ENCODE measurements around the gene TRIM66.

TRIM66 gene

DNA sequence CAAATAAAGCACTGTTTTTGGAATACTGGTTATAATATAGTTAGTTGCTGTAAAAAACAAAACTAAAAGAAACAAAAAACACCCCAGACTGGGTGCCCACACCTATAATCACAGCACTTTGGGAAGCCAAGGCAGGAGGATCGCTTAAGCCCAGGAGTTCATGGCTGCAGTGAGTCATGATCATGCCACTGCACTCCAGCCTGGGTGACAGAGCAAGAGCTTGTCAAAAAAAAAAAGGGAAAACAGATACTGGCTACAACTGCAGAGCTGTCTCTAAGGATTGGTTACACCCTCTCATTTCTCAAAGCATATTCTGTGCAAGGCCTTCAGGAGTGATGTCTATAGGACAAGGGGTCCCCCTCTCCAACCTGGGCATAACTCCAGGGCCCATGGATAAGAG is 73.8 kb downstream of the TRIM66 start:
- Histone ChIP-seq H3K27me3 (ENCODE audit: insufficient read depth, low read length, poor library complexity, severe bottlenecking) (no peaks in the 10 kb centered on the region), H3K9me3 (ENCODE audit: insufficient read depth, low read depth, low read length) (no peaks in the 10 kb centered on the region), H3K79me2 (ENCODE audit: insufficient read depth, low read length) (no peaks in the 10 kb centered on the region), H3K9ac (ENCODE audit: low read depth, low read length, poor library complexity, severe bottlenecking) (no peak overlapping the region), H3K4me2 (ENCODE audit: low read depth, low read length, poor library complexity, severe bottlenecking) (no peak overlapping the region), H4K20me1 (ENCODE audit: insufficient read depth, low read length, poor library complexity, severe bottlenecking) (no peaks in the 10 kb centered on the region), H3K4me1 (ENCODE audit: insufficient read depth, low read length, poor library complexity, severe bottlenecking) (peaks cover 19% of the 10 kb centered on the region), H3K9me2 (replicated peaks; ENCODE audit: low read depth, low read length) (no peaks in the 10 kb centered on the region), H3F3A (ENCODE audit: low read depth) (no peaks in the 10 kb centered on the region), H3K36me3 (ENCODE audit: insufficient read depth, low read length) (no peaks in the 10 kb centered on the region), H2AFZ (ENCODE audit: low read length) (no peak overlapping the region), H3K4me3 (ENCODE audit: low read length, poor library complexity, severe bottlenecking) (no peak overlapping the region)
- TF ChIP-seq, protein P1, sequence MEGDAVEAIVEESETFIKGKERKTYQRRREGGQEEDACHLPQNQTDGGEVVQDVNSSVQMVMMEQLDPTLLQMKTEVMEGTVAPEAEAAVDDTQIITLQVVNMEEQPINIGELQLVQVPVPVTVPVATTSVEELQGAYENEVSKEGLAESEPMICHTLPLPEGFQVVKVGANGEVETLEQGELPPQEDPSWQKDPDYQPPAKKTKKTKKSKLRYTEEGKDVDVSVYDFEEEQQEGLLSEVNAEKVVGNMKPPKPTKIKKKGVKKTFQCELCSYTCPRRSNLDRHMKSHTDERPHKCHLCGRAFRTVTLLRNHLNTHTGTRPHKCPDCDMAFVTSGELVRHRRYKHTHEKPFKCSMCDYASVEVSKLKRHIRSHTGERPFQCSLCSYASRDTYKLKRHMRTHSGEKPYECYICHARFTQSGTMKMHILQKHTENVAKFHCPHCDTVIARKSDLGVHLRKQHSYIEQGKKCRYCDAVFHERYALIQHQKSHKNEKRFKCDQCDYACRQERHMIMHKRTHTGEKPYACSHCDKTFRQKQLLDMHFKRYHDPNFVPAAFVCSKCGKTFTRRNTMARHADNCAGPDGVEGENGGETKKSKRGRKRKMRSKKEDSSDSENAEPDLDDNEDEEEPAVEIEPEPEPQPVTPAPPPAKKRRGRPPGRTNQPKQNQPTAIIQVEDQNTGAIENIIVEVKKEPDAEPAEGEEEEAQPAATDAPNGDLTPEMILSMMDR (conservative IDR thresholded peaks at IDR 0.05; ENCODE audit: low read length): no peak
- TF ChIP-seq EZH2phosphoT487 (IDR thresholded peaks at IDR 0.05; ENCODE audit: borderline replicate concordance): no peak

GRCh38 chr11:8605971-8606563 is 76.4 kb downstream of the TRIM66 start:
- Histone ChIP-seq H3K4me1 (ENCODE audit: insufficient read depth, low read length, poor library complexity, severe bottlenecking) (peaks cover 8% of the 10 kb centered on the region), H3K9me2 (replicated peaks; ENCODE audit: low read depth, low read length) (no peaks in the 10 kb centered on the region), H3K9me3 (ENCODE audit: insufficient read depth, low read depth, low read length) (no peaks in the 10 kb centered on the region), H3K79me2 (ENCODE audit: insufficient read depth, low read length) (no peaks in the 10 kb centered on the region), H2AFZ (ENCODE audit: low read length) (no peak overlapping the region), H3F3A (ENCODE audit: low read depth) (no peaks in the 10 kb centered on the region), H3K4me2 (ENCODE audit: low read depth, low read length, poor library complexity, severe bottlenecking) (no peak overlapping the region), H3K27me3 (ENCODE audit: insufficient read depth, low read length, poor library complexity, severe bottlenecking) (no peaks in the 10 kb centered on the region), H4K20me1 (ENCODE audit: insufficient read depth, low read length, poor library complexity, severe bottlenecking) (no peaks in the 10 kb centered on the region), H3K9ac (ENCODE audit: low read depth, low read length, poor library complexity, severe bottlenecking) (no peak overlapping the region), H3K36me3 (ENCODE audit: insufficient read depth, low read length) (no peaks in the 10 kb centered on the region), H3K4me3 (ENCODE audit: low read length, poor library complexity, severe bottlenecking) (no peak overlapping the region)
- no peak for TF ChIP-seq EZH2phosphoT487 (IDR thresholded peaks at IDR 0.05; ENCODE audit: borderline replicate concordance)

DNA sequence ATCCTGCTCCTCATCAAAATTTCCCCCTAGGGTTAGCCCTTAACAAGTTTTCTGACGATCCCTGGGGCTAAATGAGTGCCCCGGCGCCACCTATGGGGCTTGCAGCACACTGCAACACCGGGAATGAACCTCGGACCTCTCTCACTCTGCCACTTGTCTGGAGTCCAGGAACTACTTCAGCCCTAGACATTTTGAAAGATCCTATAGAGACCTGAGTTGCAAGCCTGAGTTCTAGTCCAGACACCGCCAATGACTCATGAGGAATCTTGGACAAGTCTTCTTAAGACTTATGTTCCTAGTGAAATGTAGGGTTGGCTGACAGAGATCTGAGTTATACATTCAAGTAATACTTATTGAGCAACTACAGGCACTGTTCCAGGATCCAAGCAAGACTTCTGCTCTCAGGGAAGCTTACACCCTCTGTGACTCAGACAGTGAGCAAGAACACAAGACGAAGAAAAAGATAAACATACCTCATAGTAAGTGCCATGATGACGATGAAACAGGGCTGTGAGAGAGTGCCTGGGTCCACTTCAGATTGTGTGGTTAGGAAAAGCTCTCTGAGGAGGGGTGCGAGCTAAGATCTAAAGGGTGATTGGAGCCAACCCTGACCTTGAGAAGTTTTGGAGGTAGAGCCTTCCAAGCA is 78.3 kb downstream of the TRIM66 start:
- Histone ChIP-seq H3K27me3 (ENCODE audit: insufficient read depth, low read length, poor library complexity, severe bottlenecking) (no peaks in the 10 kb centered on the region), H3K4me1 (ENCODE audit: insufficient read depth, low read length, poor library complexity, severe bottlenecking) (no peaks in the 10 kb centered on the region), H2AFZ (ENCODE audit: low read length) (peak overlapping the region; percentile 68; the same call in 1 of the 2 replicates), H4K20me1 (ENCODE audit: insufficient read depth, low read length, poor library complexity, severe bottlenecking) (no peaks in the 10 kb centered on the region), H3K9me3 (ENCODE audit: insufficient read depth, low read depth, low read length) (no peaks in the 10 kb centered on the region), H3K36me3 (ENCODE audit: insufficient read depth, low read length) (no peaks in the 10 kb centered on the region), H3K4me2 (ENCODE audit: low read depth, low read length, poor library complexity, severe bottlenecking) (no peak overlapping the region), H3K9ac (ENCODE audit: low read depth, low read length, poor library complexity, severe bottlenecking) (no peak overlapping the region), H3K4me3 (ENCODE audit: low read length, poor library complexity, severe bottlenecking) (no peak overlapping the region), H3K9me2 (replicated peaks; ENCODE audit: low read depth, low read length) (no peaks in the 10 kb centered on the region), H3K79me2 (ENCODE audit: insufficient read depth, low read length) (no peaks in the 10 kb centered on the region), H3F3A (ENCODE audit: low read depth) (no peaks in the 10 kb centered on the region)
- TF ChIP-seq, protein P1 (conservative IDR thresholded peaks at IDR 0.05; ENCODE audit: low read length): peak; percentile 98
- no peak for TF ChIP-seq EZH2phosphoT487 (IDR thresholded peaks at IDR 0.05; ENCODE audit: borderline replicate concordance)

Data from Loucy (cell line).